GM18526 (cell line): ENCODE results near the gene SGCD.

Source experiments
- POLR2A ChIP-seq: IDR thresholded peaks from 3 replicates; pipeline ENCODE4 v1.6.1; 2011; ENCODE audit not compliant: insufficient read length; ENCODE audit errors: extremely low read depth

The SGCD gene

DNA sequence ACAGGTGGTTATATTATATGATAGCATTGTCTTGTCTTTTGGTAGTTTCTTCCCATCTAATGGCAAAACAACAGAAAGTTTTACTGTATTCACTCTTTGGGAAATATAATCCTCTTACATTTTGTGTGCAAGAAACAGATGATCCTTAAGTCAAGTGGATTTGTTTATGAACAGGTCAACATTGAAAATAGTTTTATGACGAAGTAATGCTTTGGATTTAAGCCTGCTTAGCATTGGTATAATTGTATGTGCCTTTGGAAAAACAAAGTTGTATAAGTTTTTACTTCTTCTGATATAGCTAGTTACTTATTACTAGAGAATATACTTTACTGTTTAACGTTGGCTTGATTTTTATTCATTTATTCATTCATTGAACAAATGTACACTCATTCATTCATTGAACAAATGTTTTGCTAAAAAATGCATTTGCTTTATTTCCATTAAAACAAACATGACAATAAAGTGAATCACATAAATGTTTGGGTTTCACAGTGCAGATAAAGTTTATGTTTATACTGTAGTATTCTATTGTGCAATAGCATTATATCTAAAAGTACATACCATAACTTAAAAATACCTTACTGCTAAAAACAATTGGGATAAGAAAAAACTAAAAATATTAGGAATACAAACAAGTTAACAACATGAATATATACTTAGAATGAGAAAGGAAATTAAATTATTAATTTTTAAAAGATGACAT lies 12.3 kb downstream of the SGCD start:
- no peak for TF ChIP-seq POLR2A

DNA sequence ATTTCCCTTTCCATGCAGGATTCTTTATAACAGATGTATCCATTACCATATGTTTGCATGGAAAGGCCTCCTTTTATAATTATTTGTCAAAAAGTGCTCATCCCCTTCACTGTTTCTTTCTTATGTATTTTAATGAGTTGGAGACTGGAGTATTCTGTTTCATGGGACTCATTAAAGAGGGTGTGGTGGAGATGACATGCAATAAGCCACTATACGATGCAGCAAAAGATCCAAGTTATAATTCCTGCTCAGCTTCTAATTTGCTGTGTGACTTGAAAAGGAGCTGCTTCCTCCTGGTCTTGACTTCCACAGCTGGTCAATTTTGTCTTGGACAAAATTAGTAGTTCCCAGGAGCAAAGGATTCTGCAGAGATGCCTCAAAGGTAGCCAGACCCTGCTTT lies 13.9 kb downstream of the SGCD start:
- no peak for TF ChIP-seq POLR2A

DNA sequence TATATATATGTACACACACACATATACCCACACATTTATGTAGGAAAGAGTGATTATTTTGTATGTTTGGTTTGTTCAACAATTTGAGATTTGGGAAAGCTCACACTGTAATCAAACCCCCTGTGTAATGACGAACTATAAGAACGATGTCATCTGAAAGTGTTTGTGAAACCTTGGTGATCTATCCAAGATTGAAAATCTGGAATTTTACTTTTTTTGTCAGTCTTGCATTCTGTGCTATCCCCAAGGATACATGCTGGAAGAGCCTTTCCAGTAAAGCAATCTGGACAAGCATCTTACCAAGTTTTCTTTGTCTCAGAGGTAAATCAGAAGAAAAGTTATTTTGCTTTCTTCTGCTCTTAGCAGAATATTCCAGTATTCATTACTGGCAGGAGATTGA lies 23.3 kb downstream of the SGCD start:
- no peak for TF ChIP-seq POLR2A

DNA sequence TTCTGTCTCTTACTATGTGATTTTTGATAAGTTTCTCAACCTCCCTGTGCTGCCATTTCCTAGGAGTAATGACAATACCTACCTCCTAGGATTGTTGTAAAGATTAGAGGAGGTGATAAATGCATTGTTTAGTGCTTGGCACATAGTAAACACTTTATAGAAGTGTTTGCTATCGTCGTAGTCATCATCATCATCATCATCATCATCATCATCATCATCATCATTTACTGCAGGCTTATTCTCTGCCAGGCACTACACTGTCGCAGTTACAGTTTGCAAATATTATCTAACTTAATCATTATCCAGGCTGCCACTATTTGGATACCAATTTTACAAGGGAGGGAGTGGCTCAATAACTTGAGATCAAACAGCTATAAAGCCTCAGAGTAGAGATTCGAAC lies 24.5 kb downstream of the SGCD start:
- no peak for TF ChIP-seq POLR2A

DNA sequence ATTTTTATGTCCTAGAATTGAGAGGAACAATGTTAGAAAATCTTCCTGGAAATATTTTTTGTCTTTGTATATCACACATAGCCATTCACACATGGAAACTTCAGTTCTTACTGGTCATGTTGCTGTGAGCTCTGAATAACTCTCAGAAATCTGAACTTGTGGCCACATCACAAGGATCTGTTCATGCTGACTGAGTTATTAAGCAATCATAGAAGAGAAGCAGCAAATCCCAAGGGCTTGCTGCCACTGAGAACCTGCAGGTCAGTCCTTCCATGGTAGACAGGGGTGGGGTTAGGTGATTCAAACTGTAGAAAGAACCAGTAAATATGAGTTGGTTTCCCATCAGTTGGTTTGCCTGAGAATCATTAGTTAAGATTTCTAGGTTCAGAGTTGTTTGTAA lies 27.6 kb downstream of the SGCD start:
- no peak for TF ChIP-seq POLR2A

DNA sequence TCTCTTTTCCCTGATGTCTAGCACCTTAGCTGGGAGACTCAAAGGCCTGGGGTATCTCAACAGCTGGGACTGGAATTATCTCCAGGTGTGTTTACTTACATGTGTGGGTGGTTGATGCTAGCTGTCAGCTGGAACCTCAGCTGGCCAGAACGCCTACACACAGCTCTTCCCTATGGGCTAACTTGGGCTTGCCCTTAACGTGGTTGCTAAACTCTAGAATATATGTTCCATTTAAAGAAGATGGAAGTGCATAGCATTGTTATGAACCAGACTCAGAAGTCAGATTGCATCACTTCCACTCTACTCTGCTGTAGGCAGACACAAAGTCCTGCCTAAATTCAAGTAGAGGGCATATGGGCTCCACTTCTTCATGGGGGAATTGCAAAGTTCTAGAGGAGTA lies 29.3 kb downstream of the SGCD start:
- no peak for TF ChIP-seq POLR2A

DNA sequence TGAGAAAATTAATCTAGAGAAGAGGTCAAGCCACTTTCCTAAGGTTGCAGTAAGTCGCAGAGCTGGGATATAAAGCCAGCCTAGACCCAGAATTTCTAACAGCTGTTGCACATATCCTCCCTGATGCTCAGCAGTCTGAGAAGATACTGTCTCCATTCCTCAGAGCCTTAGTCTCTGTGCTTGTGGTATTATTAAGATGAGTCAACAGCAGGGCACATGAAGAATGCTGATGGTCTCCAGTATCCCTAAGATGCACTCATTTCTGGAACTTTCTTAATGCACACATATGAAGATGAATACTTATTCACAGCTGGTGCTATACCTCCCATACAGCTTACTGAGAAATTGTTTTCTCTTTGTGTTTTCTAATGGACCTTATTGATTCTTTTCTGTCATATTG lies 32.5 kb downstream of the SGCD start:
- TF ChIP-seq POLR2A, result no peak

DNA sequence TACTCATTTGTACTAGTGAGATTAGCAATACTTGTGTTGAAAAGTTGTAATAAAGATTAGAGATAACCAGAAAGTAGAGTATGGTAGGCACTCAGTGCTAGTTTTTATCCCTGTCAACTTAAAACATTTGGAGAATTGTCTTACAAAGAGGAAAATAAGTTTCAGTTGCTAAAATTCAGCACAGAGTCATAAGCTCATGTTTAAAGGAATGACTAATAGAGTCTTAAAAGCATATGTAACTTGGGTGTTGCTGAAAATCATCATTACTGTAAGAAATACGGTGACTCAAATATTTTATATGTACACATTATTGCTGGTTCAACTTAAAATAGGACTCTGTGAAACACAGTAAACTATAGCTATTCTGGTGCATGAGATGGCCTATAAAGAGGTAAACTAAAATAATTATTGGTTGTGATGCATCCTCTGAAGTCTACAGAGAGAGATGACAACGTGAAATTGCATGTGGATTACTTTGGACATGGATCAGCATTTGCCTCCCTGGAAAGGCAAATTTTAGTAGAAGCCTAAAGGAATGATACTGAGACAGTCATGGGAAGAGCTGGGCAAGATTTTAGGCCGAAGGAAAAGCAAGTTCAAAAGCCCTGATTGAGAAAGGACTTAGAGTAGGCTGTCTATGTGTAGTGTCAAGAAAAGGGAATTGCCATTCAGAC lies 34.6 kb downstream of the SGCD start:
- TF ChIP-seq POLR2A, result no peak

DNA sequence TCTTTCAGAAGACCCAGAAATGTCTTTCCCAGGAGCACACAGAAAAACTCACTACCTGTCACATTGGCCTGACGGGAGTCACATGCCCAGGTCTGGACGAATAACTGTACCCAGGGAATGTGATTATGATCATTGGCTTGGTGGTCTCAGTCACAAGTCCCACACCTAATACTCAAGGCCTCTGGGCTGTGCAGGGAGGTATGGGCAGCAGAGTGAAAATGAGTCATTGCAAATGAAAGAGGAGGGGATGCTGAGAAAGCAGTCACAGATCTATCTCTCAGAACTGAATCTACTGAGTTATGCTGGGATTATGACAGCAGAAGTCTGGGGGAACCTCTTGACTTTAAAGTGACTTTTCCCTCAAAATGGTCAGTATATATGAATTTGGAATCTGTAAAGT lies 36.9 kb downstream of the SGCD start:
- TF ChIP-seq POLR2A, result no peak

DNA sequence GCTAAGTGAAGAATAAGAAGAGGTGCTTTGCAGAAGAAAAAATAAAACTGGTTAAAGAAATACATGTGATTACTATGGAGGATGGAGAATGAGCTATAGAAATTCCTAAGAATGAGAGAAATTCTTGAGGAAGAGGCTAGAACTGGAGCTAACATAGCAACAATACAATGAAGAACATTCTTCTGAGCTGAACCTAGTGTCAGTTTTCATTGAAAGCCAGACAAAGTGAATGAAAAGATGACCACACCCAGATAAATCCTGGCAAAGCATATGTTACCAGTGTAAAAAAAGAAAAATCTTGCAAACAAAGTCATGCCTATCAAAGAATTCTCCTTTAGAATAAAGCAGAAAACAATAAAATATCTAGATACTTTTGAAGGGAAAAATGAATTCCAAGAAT lies 39.6 kb downstream of the SGCD start:
- TF ChIP-seq POLR2A, result no peak

DNA sequence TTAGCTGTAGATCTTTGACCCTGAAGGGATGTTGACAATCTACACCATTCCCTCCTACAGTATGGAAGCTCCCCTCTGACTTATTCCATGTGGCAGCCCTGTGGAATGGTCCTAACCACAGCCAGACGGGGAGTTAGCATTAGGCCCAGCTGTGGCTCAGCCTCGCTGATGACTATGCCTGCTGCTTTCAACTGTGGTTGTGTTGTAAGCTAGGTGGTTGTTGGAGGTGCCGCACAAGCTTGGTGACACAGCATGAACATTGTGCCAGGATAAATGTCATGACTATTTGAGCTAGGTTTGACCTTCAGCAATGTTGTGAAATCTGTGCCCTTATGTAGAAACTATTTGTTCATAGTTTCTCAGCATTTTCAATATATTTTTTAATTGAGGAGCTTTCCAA lies 40.6 kb downstream of the SGCD start:
- no peak for TF ChIP-seq POLR2A

DNA sequence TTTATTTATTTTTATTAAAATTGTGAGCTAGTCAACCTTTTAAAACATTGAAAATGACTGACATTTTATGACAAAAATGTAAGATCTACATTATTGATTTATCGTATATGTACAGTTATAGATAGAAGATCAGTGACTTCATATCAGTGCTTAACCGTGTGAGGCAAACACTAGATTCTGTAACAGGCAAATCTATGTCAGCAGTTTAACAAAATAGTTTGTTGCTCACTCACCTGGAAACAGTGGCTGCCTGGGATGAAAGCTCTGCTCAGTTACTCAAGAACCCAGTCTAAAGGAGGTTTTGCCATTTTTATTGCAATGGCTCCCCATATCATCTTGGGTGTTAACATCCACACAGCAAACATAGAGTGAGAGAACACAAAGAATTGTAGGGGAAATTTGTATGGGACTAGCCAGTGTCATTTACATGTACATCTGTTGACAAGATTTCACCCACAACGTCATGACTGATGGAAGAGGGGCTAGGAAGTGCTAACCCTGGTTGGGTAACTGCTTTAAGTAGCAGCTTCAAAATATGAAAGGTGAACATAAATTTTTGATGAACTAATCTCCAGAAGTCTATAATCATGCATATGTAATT lies 49.0 kb downstream of the SGCD start:
- TF ChIP-seq POLR2A, result no peak

DNA sequence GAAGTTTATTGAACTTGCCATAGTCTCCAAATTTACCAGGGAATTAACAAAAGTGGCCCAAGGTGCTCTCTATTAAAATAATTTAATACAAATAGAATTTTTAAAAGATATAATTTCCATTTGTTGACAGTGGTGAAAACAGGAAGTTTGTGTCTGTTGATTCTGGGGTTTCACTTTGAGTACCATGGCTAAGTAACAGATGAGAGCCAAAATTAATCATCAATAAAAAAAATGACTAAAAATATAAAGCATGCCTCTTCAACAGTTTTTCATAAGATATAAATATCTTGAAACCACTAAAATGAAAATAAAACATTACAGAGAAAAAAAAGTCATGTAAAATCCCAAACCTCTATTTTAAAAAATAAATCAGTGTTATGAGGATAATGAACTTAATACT lies 49.8 kb downstream of the SGCD start:
- TF ChIP-seq POLR2A, result no peak

DNA sequence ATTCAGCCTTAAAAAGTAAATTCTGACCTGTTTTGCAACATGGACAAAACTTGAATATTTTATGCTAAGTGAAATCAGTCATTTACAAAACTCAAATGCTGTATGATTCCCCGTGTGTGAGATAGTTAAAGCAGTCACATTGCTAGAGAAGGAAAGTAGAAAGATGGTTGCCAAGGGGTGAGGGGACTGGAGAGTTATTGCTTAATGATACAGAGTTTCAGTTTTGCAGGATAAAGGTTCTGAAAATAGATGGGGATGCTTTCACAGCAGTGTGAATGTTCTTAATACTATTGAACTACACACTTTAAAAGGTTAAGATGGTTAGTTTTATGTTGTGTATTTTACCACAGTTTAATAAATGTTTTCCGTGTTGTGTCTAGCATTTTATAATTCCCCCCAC lies 51.2 kb downstream of the SGCD start:
- TF ChIP-seq POLR2A, result no peak

DNA sequence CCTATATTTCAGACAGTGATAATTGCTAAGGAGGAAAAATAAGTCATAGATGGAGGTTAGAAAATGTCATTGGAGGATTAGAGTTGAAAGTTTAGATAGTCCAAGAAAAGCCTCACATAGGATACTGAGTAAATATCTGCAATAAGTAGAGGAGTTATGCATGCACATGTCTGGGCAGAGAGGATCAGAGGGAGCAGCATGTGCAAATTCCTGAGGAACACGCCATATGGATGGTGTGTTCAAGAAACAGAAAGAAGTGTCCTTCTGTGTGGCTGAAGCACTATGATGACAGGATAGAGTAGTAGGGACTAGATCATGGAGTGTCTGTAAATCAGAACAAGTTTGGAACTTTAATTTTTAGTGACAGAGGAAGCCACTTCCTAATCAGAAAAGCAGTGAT lies 52.2 kb downstream of the SGCD start:
- TF ChIP-seq POLR2A, result no peak

DNA sequence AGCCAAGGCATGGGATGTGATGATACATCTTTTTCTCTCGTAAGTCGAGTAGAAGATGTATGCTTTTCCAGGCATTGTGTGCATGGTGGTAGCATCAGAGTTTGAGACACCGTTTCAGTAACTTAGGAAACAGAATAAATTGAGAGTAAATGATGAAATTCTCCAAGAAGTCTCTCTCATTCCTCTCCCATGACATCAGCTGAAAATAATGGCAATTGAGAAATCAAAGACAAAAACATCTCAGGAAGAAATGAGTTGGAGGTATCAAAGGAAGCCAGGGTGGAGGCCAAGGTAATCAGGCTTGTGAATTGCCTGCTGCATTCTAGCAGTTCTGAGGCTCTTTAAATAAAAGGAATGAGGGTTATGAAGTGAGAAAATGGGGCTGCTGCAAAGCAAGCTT lies 53.9 kb downstream of the SGCD start:
- no peak for TF ChIP-seq POLR2A
